ENCODE data around the gene ARPC5. TPM values are rescaled to one million over a fixed set of nuclear protein-coding genes. Genes with fewer than 3 reads are reported as not detected.
A peak's percentile ranks its signal among the peaks of the same experiment; 100 is the strongest.

The ARPC5 gene
- total and polyA plus RNA-seq, 9 of the 15 experiments (the other 6 are each of a cell fraction or from before 2014, with no cell fraction given) = 71.8 to 150 (median 91.6) TPM

GRCh38 chr1:183632964-183633363 is 2.6 kb downstream of the ARPC5 start:
- Histone ChIP-seq H4K20me1 (replicated peaks; ENCODE audit: control insufficient read depth, insufficient read depth, low read length) (no peaks in the 10 kb centered on the region), H3K9me1 (ENCODE audit: control insufficient read depth, insufficient read depth, low read length) (no peaks in the 10 kb centered on the region), H3K79me2 (ENCODE audit: control insufficient read depth, insufficient read depth, low read length) (peaks cover 39% of the 10 kb centered on the region), H3K36me3 (ENCODE audit: control insufficient read depth, insufficient read depth, low read length) (peaks cover 38% of the 10 kb centered on the region), H3K27ac (ENCODE audit: extremely low read depth, low read depth, low read length) (peak overlapping the region; percentile 23; the same call in 2 of the 3 replicates), H3K4me1 (replicated peaks in 1 of 2; ENCODE audit: control insufficient read depth in 2 of 2, insufficient read depth in 2 of 2, low read length in 2 of 2) (peaks cover 0 to 15% of the 10 kb centered on the region in 2 experiments; a peak in 4 of 5 replicates), H3K4me2 (ENCODE audit: insufficient read depth, low read length) (peak overlapping the region; percentile 90; the same call in 1 of the 2 replicates), H3K27me3 (ENCODE audit: control insufficient read depth in 2 of 2, insufficient read depth in 2 of 2, low read length in 2 of 2) (peaks cover 0 to 4% of the 10 kb centered on the region in 2 experiments; a peak in 1 of 5 replicates), H3K9me3 (replicated peaks; ENCODE audit: control insufficient read depth, insufficient read depth, low read depth, low read length) (no peaks in the 10 kb centered on the region), H3K9ac (ENCODE audit: insufficient read depth in 1 of 2, low read depth in 2 of 2, low read length in 2 of 2) (peak overlapping the region in 1 of 2 experiments; percentile 79; a peak in 1 of 4 replicates), H3K4me3 (peak overlapping the region; percentile 77; the same call in 1 of the 2 replicates), H2AFZ (ENCODE audit: low read depth, low read length) (no peak overlapping the region)
- ChIA-PET POLR2A (interaction anchor here (0.7 kb wide), 1 partner anchor 164 kb away, joined by 3 read pairs; no protein-coding TSS in a partner anchor), CTCF (ENCODE audit: low intra/inter-chr PET ratio) (no interaction called here)
- FAIRE-seq (no peak), DNase-seq (ENCODE audit: extremely low read depth in 1 of 4, low spot score in 3 of 4) (peak; percentile 30 to 37 (median 34)), ATAC-seq (no peak)
- in situ Hi-C loops (cut with MboI) (no loop called here), intact Hi-C loops (cut with micrococcal nuclease) (loop anchor here (10.0 kb wide), 1 partner anchor 422 kb away; the partner anchor contains the start of gene TSEN15)
- 0% methylated on average over 1 of the region's 1 CpG for WGBS (ENCODE audit: insufficient coverage, low coverage, missing lambda C conversion rate)
- BruUV-seq (replicated peaks) = no TSS peak
- TF ChIP-seq ZBTB11 (CRISPR knock-in tag; IDR thresholded peaks at IDR 0.05) (peak in 1 of 3 experiments; percentile 78; a peak in 2 of 6 replicates), GABPA (tag; conservative IDR thresholded peaks at IDR 0.05; ENCODE audit: low read depth) (no peak)

All from K562 (cell line).